ENCODE results near the gene SDC4.

Gene SDC4

GRCh38 chr20:45293041-45294002 is 54.9 kb downstream of the SDC4 start:
- FAIRE-seq: no peak

DNA sequence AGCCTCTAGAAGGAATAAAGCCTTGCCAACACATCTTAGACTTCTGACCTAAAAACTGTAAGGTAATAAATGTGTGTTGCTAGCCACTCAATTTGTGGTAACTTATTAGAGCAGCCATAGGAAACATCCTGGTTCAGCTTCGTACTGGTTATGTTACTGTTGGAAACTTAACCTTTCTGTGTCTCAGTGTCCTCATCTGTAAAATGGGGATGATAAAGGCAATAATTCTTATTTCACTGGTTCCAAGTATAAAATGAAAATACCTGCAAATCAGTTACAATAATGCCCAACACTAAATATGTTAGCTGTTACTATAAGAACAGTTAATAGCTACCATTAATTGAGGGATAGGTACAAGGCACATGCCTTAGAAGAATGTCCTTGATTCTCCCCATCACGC is 55.9 kb downstream of the SDC4 start:
- FAIRE-seq: no peak

DNA sequence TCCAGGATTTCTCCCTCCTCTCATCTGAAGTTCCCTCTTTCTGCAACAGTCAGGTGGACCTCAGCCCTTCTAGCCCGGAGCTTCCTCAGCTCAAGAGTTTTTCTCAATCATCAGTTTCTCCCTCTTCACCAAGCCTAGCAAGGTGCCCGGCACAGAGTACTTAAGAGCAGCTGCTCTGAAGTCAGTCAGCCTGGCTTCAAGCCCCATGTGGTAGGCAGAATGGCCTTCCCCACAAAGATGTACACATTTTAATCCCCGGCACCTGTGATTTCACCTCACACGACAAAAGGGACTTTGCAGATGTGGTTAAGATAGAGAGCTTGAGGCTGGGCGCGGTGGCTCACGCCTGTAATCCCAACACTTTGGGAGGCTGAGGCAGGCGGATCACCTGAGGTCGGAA is 56.7 kb downstream of the SDC4 start:
- FAIRE-seq: no peak

GRCh38 chr20:45290677-45291355 is 57.4 kb downstream of the SDC4 start:
- no peak for FAIRE-seq

- FAIRE-seq: no peak
Measured at GRCh38 chr20:45289942-45290676, 58.1 kb downstream of the SDC4 start.

GRCh38 chr20:45288860-45289259 is 59.4 kb downstream of the SDC4 start:
- no peak for FAIRE-seq

- FAIRE-seq: no peak
Measured at GRCh38 chr20:45288376-45288775, 59.8 kb downstream of the SDC4 start.

DNA sequence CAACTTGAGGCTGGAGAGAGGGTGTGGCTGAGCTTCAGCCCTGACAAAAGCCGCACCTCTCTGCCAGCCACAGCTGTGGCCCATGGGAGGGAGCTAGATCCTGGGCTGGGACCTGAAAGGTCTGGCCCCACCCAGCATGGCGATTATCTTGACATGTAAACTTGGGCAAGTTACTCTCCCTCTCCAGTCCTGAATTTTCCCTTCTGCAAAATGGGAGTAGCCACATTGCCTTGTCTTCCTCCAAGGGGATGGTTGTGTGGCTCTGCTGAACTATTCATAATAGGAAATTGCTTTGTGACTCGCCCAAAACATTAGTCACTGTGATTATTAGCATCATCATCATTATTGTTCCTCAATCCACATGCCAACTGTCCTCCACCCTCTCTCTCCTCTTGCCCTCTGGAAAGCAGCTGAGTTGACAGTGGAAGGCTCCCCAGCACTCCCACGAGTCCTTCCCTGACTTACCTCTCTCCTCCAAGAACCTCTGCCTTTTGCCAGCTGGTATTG is 64.6 kb downstream of the SDC4 start:
- FAIRE-seq: no peak

DNA sequence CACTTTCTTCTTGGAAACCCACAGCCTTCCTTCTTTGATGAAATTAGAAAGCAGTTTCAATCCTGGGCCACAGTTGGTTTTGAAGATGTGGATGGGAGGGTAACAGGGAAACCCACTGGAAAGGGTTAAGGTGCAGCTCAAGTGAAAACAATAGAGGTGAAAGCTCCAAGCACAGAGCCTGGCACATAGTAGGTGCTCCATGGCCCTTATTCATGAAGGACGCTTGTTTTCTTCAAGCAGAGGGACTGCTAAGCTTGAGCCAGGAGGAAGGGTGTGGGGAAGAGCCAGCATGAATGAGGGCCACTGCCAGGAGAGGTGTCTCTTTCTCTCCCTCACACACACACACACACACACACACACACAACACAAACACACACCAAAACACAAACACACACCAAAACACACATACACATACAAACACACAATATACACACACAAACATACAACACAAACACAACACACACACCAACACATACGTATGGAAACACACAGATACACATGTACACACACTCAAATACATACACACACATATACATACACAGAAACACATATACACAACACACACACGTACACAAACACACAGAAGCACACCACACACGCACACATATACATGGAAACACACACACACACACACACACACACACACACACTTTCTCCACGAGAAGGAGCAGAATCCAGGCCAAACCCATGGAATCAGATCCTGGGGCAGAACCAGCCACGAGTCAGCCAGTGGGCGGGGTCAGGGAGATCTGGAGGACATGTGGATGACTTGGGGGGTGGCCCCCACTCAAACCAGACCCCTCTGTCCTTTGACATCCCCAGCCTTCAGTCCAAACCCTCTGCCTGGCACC is 65.3 kb downstream of the SDC4 start:
- FAIRE-seq: no peak

GRCh38 chr20:45279992-45280391 is 68.2 kb downstream of the SDC4 start:
- no peak for FAIRE-seq

GRCh38 chr20:45275338-45275737 is 72.9 kb downstream of the SDC4 start:
- no peak for FAIRE-seq
